Omental fat pad (tissue), 4 donors: Measurements from ENCODE around the gene ADSS2. TPM values are rescaled to one million over a fixed set of nuclear protein-coding genes. Genes with fewer than 3 reads are reported as not detected.
"Not testable (repeated sequence)": the region's sequence is repeated elsewhere in the genome, so short reads cannot be mapped to it uniquely, and the experiment has no call there.

Source experiments
- ATAC-seq: fragments of 150-250 bp; one replicate; pipeline ENCODE4 v1.9.1; 2016; ENCODE audit warnings: mild to moderate bottlenecking, moderate library complexity; ENCODE audit not compliant: low FRiP score
- DNase-seq: peaks from one replicate; pipeline ENCODE4 v3.0.0-alpha.2; 2019; ENCODE audit warnings: low spot score
- CTCF ChIP-seq, 3 donors: fragments of 450-650 bp; IDR thresholded peaks; one replicate each; pipeline ENCODE4 v1.5.1; 2016 to 2017; ENCODE audit warnings: antibody characterized with exemption in 3 of 3, mild to moderate bottlenecking in 3 of 3, moderate library complexity in 2 of 3
- total RNA-seq, 4 donors: library from RNA; depleted of rRNA; stranded (reverse); fragments of >200 nt; gene quantifications; one replicate each; pipeline ENCODE4 v1.1.0, GENCODE V29; 2016

ADSS2 gene
- total RNA-seq, 4 donors from 2014 or later = 21.3 to 41.4 (median 32.4) TPM

GRCh38 chr1:244367399-244368114 is 84.2 kb downstream of the ADSS2 start:
- DNase-seq (no peak), ATAC-seq (no peak)
- no peak for TF ChIP-seq CTCF (IDR thresholded peaks at IDR 0.05)

GRCh38 chr1:244365809-244366208 is 85.9 kb downstream of the ADSS2 start:
- ATAC-seq (no peak), DNase-seq (no peak)
- no peak for TF ChIP-seq CTCF (IDR thresholded peaks at IDR 0.05)

GRCh38 chr1:244365262-244365661 is 86.4 kb downstream of the ADSS2 start:
- ATAC-seq, DNase-seq: not testable (repeated sequence)

GRCh38 chr1:244362476-244362875 is 89.2 kb downstream of the ADSS2 start:
- no peak for DNase-seq
- TF ChIP-seq CTCF (IDR thresholded peaks at IDR 0.05) = no peak
- ATAC-seq = no peak

- DNase-seq = no peak
- ATAC-seq = no peak
- no peak for TF ChIP-seq CTCF (IDR thresholded peaks at IDR 0.05)
These were observed 89.8 kb downstream of the ADSS2 start for GRCh38 chr1:244361764-244362473.

Other genes starting within 250 kb of the ADSS2 start
- 1 to 10 TPM in 2 of 4 donors, under 1 TPM in 2; 0.24 to 1.4 (median 1.0) TPM for gene CATSPERE, start 9.4 kb upstream of the ADSS2 start, total RNA-seq
- 10 to 100 TPM; 33.4 to 47.6 (median 35.4) TPM for gene DESI2, start 201.2 kb upstream of the ADSS2 start, total RNA-seq